B cell (primary cell): Measurements from ENCODE around the gene DNAJB2. TPM values are rescaled to one million over a fixed set of nuclear protein-coding genes. Genes with fewer than 3 reads are reported as not detected.
"Not testable (repeated sequence)": the region's sequence is repeated elsewhere in the genome, so short reads cannot be mapped to it uniquely, and the experiment has no call there.

Experiments
- ATAC-seq: fragments of 200-7000 bp; cut with Tn5 transposase; one replicate; pipeline ENCODE4 v1.10.0; 2021; ENCODE audit warnings: low read depth, mild to moderate bottlenecking, moderate number of reproducible peaks, moderate library complexity
- CTCF ChIA-PET: fragments of 350-600 bp; sonication (Branson Sonifier 250); formaldehyde crosslinking; loops from one replicate; lab custom pipeline; 2021; ENCODE audit warnings: antibody characterized with exemption, inconsistent platforms; lab: Charles Lee
- POLR2A ChIA-PET: fragments of 350-600 bp; sonication (Branson Sonifier 250); formaldehyde crosslinking; loops from one replicate; lab custom pipeline; 2021; ENCODE audit warnings: antibody characterized with exemption; lab: Charles Lee
- DNase-seq: peaks from one replicate; pipeline ENCODE4 v3.0.0; 2013
- H2AFZ ChIP-seq: 2 replicates; pipeline ENCODE4 v1.6.1; 2012; ENCODE audit warnings: mild to moderate bottlenecking, low read depth, low read length; ENCODE audit not compliant: insufficient read depth, poor library complexity, severe bottlenecking
- H3K27ac ChIP-seq, 2 donors: 1 replicate in 1 of 2; 2 replicates in 1 of 2; pipeline ENCODE4 v1.5.1; 2012 to 2013; ENCODE audit warnings: low read length in 2 of 2, mild to moderate bottlenecking in 2 of 2, moderate library complexity in 1 of 2
- H3K27me3 ChIP-seq, 4 experiments: fragments of 200-600 bp in 1 of 4; sonication (generic) in 1 of 4; replicated peaks in 1 of 4; 1 replicate in 2 of 4; 2 replicates in 2 of 4; pipeline versions ENCODE4 v1.6.1 to v1.7.0; 2013 to 2016; ENCODE audit warnings: low read length in 3 of 4, mild to moderate bottlenecking in 2 of 4, mixed read lengths in 1 of 4, moderate library complexity in 1 of 4; ENCODE audit not compliant: insufficient read depth in 4 of 4, control insufficient read depth in 3 of 4; ENCODE audit errors: control extremely low read depth in 1 of 4
- H3K36me3 ChIP-seq, 2 experiments: replicated peaks in 1 of 2; 1 replicate in 1 of 2; 2 replicates in 1 of 2; pipeline versions ENCODE4 v1.6.1 to v1.7.1; 2013; ENCODE audit warnings: low read length in 1 of 2; ENCODE audit not compliant: insufficient read depth in 2 of 2, control insufficient read depth in 1 of 2; ENCODE audit errors: control extremely low read depth in 1 of 2, extremely low read depth in 1 of 2
- H3K4me1 ChIP-seq, 2 donors: fragments of 200-600 bp in 1 of 2; sonication (generic) in 1 of 2; 1 replicate in 1 of 2; 2 replicates in 1 of 2; pipeline versions ENCODE4 v1.5.1 to v1.6.1; 2013 to 2017; ENCODE audit warnings: low read length in 2 of 2; ENCODE audit not compliant: control insufficient read depth in 2 of 2, insufficient read depth in 2 of 2
- H3K4me2 ChIP-seq: replicated peaks from 2 replicates; pipeline ENCODE3; 2012; ENCODE audit warnings: mild to moderate bottlenecking, low read depth, low read length; ENCODE audit not compliant: poor library complexity, severe bottlenecking
- H3K4me3 ChIP-seq, 5 experiments: fragments of 200-600 bp in 1 of 5; sonication (generic) in 1 of 5; 1 replicate in 3 of 5; 2 replicates in 2 of 5; pipeline versions ENCODE4 v1.5.1 to v1.7.0; 2011 to 2016; ENCODE audit warnings: low read length in 4 of 5, mild to moderate bottlenecking in 4 of 5, low read depth in 2 of 5, control low read depth in 1 of 5, moderate library complexity in 1 of 5; ENCODE audit not compliant: insufficient read depth in 1 of 5; ENCODE audit errors: control extremely low read depth in 1 of 5, extremely low read depth in 1 of 5
- H3K79me2 ChIP-seq: fragments of 200-600 bp; sonication (generic); one replicate; pipeline ENCODE4 v1.6.0; 2016; ENCODE audit warnings: low read length; ENCODE audit not compliant: control insufficient read depth, insufficient read depth
- H3K9ac ChIP-seq: fragments of 200-600 bp; sonication (generic); 2 replicates; pipeline ENCODE4 v1.6.1; 2017; ENCODE audit warnings: mild to moderate bottlenecking, low read length, moderate library complexity
- H3K9me3 ChIP-seq, 3 donors: one replicate each; pipeline versions ENCODE4 v1.6.1 to v1.7.1; 2013; ENCODE audit warnings: low read length in 2 of 3; ENCODE audit not compliant: control insufficient read depth in 2 of 3, insufficient read depth in 1 of 3; ENCODE audit errors: control extremely low read depth in 1 of 3
- H4K20me1 ChIP-seq: 2 replicates; pipeline ENCODE4 v1.6.0; 2012; ENCODE audit warnings: mild to moderate bottlenecking, low read length; ENCODE audit not compliant: insufficient read depth, control insufficient read depth, poor library complexity, severe bottlenecking
- H3K27ac Mint-ChIP-seq: one replicate; pipeline ENCODE4 v1.8.0; 2021; ENCODE audit warnings: mixed read lengths
- H3K27me3 Mint-ChIP-seq: one replicate; pipeline ENCODE4 v1.8.0; 2021; ENCODE audit warnings: mixed read lengths
- H3K4me1 Mint-ChIP-seq: one replicate; pipeline ENCODE4 v1.8.0; 2021; ENCODE audit warnings: mixed read lengths
- H3K4me3 Mint-ChIP-seq: one replicate; pipeline ENCODE4 v1.8.0; 2021; ENCODE audit warnings: mixed read lengths
- H3K9me3 Mint-ChIP-seq: one replicate; pipeline ENCODE4 v1.8.0; 2022; ENCODE audit warnings: mixed read lengths; ENCODE audit not compliant: insufficient read depth
- EZH2 ChIP-seq: IDR thresholded peaks from 2 replicates; pipeline ENCODE4 v1.6.1; 2012; ENCODE audit warnings: borderline replicate concordance, low read depth, mild to moderate bottlenecking, moderate library complexity, low read length; ENCODE audit not compliant: insufficient read depth, poor library complexity, severe bottlenecking
- WGBS: methylation state at CpG from one replicate; pipeline ENCODE4 v1.1.5; 2013; ENCODE audit warnings: missing lambda C conversion rate; ENCODE audit not compliant: insufficient coverage; 5-methylcytosine and 5-hydroxymethylcytosine counted together
- intact Hi-C: fragments of 100-400 bp; cut with micrococcal nuclease; formaldehyde crosslinking; loops from one replicate; pipeline ENCODE4 v1.10.0; 2022
- polyA plus RNA-seq: library from polyadenylated mRNA; depleted of rRNA; stranded (reverse); fragments of >200 nt; gene quantifications from 2 replicates; pipeline ENCODE4 v1.2.3, GENCODE V29; 2012
- total RNA-seq, 2 donors: library from RNA; stranded (reverse); fragments of 120-200 nt in 1 of 2; gene quantifications; 1 replicate in 1 of 2; 2 replicates in 1 of 2; pipeline versions ENCODE4 v1.2.3 to v1.2.4, GENCODE V29; 2013 to 2022
- TF ChIP-seq, protein P1 (sequence below): fragments of 200-600 bp; IDR thresholded peaks from one replicate; pipeline ENCODE4 v1.8.0; 2022; ENCODE audit warnings: antibody characterized with exemption, mild to moderate bottlenecking

DNAJB2 gene
- total and polyA plus RNA-seq, 2 donors (not counting 1 experiment from before 2014, with no cell fraction given) = 127 to 184 TPM

DNA sequence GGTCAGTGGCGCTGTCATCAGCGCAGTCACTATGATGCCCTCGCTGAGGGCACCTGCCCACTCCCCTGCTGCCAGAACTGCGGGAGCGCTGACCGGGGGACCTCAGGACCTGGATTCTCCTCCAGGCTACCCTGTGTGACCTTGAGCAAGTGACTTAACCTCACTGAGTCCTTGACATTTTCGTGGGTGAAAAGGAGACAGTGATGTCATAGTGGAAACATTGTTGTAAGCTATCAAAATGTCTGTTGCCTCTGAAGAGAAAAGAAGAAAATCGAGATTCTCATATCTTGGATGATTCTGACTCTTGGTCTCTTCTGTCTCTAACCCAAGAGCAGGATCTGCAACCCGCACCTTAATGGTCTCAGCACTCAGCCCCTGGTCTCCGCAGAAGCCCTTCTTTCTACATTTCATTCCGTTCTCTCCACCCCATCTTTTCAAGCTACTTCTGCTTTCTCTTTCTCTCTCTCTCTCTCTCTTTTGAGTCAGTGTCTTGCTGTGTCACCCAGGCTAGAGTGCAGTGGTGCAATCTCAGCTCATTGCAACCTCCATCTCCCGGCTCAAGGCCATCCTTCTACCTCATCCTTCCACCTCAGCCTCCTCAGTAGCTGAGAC lies 24.5 kb upstream of the DNAJB2 start:
- H3K27me3 Mint-ChIP-seq = no peaks in the 10 kb centered on the region
- peaks cover 26 to 37% of the 10 kb centered on the region in 2 donors for H3K4me1 ChIP-seq
- peak overlapping the region; percentile 90 for H3K9ac ChIP-seq
- CTCF ChIA-PET = interaction anchor here (0.6 to 7.6 kb wide), 26 partner anchors 8 to 412 kb away, joined by 3 to 97 read pairs (median 5); partner anchors contain the start of genes ANKZF1, ATG9A, CNPPD1 and DNAJB2
- TF ChIP-seq, protein P1, sequence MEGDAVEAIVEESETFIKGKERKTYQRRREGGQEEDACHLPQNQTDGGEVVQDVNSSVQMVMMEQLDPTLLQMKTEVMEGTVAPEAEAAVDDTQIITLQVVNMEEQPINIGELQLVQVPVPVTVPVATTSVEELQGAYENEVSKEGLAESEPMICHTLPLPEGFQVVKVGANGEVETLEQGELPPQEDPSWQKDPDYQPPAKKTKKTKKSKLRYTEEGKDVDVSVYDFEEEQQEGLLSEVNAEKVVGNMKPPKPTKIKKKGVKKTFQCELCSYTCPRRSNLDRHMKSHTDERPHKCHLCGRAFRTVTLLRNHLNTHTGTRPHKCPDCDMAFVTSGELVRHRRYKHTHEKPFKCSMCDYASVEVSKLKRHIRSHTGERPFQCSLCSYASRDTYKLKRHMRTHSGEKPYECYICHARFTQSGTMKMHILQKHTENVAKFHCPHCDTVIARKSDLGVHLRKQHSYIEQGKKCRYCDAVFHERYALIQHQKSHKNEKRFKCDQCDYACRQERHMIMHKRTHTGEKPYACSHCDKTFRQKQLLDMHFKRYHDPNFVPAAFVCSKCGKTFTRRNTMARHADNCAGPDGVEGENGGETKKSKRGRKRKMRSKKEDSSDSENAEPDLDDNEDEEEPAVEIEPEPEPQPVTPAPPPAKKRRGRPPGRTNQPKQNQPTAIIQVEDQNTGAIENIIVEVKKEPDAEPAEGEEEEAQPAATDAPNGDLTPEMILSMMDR = no peak
- no peak for TF ChIP-seq EZH2
- peak overlapping the region; percentile 83 to 97 (median 90) for H3K4me3 ChIP-seq
- POLR2A ChIA-PET = interaction anchor here (0.5 to 4.2 kb wide), 15 partner anchors 9 to 1937 kb away, joined by 3 to 106 read pairs (median 5); partner anchors contain the start of genes ABCB6, ANKZF1, ATG9A and CHPF
- no peaks in the 10 kb centered on the region for H3K9me3 Mint-ChIP-seq
- peak overlapping the region; percentile 93 for H2AFZ ChIP-seq
- peak overlapping the region; percentile 100 for H3K4me2 ChIP-seq
- peaks cover 2 to 20% of the 10 kb centered on the region in 2 experiments for H3K36me3 ChIP-seq
- peak; percentile 25 for ATAC-seq
- intact Hi-C loops = loop anchor here (1.0 to 5.0 kb wide), 5 partner anchors 25 to 1037 kb away; partner anchors contain the start of genes ANKZF1, ARPC2, ATG9A and DNAJB2
- H3K4me3 Mint-ChIP-seq = peak overlapping the region; percentile 87
- peak; percentile 79 for DNase-seq
- H3K4me1 Mint-ChIP-seq = peaks cover 42% of the 10 kb centered on the region
- WGBS = 0% methylated on average over 11 of the region's 12 CpGs
- H3K27ac Mint-ChIP-seq = peak overlapping the region; percentile 95
- H3K9me3 ChIP-seq = no peaks in the 10 kb centered on the region
- H4K20me1 ChIP-seq = peaks cover 22% of the 10 kb centered on the region
- H3K27ac ChIP-seq = peak overlapping the region; percentile 93 to 94
- peaks cover 37% of the 10 kb centered on the region for H3K79me2 ChIP-seq
- no peaks in the 10 kb centered on the region for H3K27me3 ChIP-seq

DNA sequence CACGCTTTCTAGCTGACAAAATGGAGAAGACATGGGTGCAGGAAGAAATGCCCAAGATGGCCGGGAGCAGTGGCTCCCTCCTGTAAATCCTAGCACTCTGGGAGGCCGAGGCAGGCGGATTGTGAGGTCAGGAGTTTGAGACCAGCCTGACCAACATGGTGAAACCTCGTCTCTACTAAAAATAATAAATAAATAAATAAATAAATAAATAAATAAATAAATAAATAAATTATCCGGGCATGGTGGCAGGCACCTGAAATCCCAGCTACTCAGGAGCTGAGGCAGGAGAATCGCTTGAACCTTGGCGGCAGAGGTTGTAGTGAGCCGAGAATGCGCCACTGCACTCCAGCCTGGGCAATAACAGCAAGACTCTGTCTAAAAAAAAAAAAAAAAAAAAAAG lies 20.2 kb upstream of the DNAJB2 start:
- H3K27me3 Mint-ChIP-seq, H3K27ac ChIP-seq, H3K79me2 ChIP-seq, H3K4me1 ChIP-seq, ATAC-seq, H3K27me3 ChIP-seq, H3K4me2 ChIP-seq, intact Hi-C loops, H3K4me3 Mint-ChIP-seq, H3K9ac ChIP-seq, H3K4me3 ChIP-seq, H4K20me1 ChIP-seq, H3K9me3 Mint-ChIP-seq, H3K27ac Mint-ChIP-seq, H3K9me3 ChIP-seq, H2AFZ ChIP-seq, H3K36me3 ChIP-seq, DNase-seq: not testable (repeated sequence)
- ChIA-PET CTCF (interaction anchor here (0.8 to 7.6 kb wide), 4 partner anchors 14 to 36 kb away, joined by 3 to 97 read pairs (median 6); partner anchors contain the start of genes DNAJB2, GLB1L and STK16), POLR2A (interaction anchor here (1.3 kb wide), 1 partner anchor 10 kb away, joined by 8 read pairs; no protein-coding TSS in a partner anchor)
- H3K4me1 Mint-ChIP-seq = peaks cover 10% of the 10 kb centered on the region
- 97% methylated on average over 4 of the region's 10 CpGs for WGBS
